HG03520 (cell line): ENCODE data around the gene PI4KA.

Source experiments
- ATAC-seq: cut with Tn5 transposase; IDR thresholded peaks from one replicate; pipeline ENCODE4 v1.9.1; 2021; ENCODE audit warnings: mild to moderate bottlenecking, moderate library complexity; ENCODE audit not compliant: unreplicated experiment

The PI4KA gene

DNA sequence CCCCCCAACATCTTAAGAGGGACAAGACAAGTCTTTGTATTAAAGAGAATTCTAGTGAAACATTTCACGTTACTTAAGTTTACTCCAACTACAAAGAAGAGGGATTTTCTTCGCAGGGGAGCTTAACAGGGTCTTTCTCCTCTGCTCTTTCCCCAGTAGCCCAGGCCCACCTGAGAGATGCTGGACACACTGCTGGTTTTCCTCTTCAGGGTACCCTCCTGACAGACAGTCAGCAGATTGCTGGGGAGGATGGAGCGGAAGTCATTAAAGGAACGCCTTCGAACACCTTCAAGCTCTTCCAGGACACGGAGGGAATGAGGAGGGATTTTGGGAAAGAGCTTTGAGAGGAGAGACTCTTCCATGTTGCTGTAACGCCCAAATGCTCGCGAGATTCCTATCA, 39.1 kb downstream of the PI4KA start:
- no peak for ATAC-seq

DNA sequence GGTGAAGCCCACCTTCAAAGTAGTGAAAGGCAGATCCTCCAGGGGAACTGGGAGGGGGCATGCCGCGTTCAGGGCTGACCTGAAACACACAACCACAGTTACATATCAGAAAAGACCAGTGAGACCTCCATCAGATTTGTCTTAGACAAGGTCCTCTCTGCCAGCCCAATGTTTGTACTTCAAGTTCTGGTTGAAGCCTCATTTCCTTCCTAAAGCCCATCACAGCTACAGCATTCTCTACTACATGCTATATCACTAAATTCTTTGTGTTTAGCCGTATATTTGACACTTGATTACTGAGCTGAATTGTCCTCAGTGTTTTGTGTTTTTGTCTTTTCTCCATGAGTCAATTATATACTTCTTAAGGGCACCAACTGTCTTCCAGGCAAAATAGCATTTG, 40.1 kb downstream of the PI4KA start:
- no peak for ATAC-seq

DNA sequence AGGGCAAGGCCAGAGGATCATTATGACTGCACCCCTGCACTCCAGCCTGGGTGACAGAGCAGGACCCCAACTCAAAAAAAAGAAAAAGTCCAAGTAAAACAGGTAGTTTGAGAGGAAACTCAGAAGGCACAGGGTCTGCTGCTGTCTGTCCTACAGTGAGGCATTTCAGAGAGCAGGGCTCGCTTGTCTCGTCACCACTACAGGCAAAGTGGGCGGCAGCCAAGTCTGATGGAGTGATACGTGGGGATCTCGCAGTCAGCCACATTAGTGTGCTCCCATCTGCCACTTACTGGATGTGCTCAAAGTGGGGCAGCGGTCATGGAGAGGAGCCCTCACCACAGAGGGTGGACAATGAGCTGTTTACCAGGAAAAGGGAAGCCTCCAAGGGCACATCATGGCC, 42.1 kb downstream of the PI4KA start:
- no peak for ATAC-seq

DNA sequence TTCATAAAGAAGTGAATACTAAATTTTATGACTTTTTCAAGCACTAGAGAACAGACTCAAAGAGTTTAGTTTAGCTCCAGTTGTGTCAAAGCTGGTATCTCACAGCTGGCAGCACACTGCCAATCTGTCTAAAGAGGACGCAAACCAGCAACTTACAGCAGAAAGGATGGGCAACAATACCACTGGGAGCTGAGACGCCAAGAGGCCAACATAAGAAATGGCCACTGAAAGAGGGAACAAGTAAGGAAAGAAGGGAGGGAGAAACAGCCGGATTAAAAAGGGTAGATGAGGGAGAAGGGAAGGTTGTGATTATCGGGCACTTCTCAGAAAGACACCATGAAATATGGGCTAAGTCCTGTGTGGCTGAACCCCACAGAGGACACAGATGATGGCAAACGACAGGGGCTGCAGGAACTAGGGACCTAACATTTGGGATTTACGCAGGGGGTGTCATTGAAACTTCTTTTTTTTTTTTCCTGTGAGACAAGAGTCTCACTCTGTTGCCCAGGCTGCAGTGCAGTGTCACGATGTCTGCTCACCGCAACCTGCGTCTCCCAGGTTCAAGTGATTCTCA, 43.0 kb downstream of the PI4KA start:
- ATAC-seq: no peak

DNA sequence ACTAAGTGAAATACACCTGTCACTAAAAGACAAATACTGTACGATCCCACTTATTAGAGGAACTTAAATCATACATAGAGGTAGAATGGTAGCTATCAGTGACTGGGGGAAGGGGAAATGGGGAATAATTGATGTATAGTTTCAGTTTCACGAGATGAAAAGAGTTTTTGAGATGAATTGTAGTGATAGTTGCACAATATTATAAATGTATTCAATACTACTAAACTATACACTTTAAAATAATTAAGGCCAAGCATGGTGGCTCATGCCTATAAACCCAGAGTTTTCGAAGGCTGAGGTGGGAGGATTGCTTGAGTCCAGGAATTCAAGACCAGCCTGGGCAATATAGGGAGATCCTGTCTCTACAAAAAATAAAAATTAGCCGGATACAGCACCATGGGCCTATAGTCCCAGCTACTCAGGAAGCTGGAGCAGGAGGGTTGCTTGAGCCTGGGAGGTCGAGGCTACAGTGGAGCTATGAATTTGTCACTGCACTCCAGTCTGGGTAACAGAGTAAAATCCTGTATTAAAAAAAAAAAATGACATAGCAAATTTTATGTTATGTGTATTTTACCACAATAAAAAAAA, 44.3 kb downstream of the PI4KA start:
- no peak for ATAC-seq

DNA sequence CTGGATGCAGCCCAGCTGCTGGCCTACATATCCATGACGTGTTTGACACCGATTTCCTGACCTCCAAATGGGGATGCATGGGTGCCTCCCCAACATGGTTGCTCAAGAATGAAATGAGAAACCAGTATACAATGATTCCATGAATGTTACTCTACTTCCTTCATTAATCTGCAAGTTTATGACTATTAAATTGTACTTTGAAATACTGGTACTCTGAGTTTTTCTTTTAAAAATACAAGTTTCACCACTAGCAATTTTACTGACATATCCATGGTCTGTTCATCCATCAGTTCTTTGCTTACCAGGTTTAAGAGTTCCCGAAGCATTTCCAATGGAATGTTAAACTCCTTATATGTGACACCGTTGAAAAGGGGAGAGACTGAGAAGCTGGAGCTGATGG, 45.6 kb downstream of the PI4KA start:
- ATAC-seq: no peak

DNA sequence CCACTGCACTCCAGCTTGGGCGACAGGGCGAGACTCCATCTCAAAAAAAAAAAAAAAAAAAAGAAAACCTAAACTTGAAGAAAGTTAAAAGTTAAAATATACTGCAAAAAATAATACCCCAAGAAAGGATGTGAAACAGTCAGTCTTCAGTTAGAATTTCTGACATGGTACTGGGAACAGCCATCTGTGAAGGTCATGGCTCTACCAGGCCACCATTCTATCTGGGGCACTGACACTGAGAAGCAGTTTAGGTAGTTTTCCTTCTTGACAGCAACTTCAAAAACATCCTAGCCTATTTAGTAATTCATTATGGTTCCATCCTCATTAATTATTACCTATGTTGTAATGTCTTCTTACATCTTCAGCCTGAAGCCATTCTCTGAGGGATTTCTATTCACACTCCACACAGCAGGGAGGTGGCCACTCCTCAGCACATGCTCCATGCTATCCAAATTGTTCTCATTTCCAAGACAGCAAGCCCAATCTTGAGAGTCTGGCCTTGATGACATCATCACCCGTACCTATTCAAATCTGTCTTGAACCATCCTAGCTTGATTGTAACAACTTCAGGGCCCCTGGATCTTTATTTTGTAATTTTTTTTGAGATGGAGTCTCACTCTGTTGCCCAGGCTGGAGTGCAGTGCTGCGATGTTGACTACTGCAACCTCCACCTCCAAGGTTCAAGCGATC, 46.5 kb downstream of the PI4KA start:
- no peak for ATAC-seq

DNA sequence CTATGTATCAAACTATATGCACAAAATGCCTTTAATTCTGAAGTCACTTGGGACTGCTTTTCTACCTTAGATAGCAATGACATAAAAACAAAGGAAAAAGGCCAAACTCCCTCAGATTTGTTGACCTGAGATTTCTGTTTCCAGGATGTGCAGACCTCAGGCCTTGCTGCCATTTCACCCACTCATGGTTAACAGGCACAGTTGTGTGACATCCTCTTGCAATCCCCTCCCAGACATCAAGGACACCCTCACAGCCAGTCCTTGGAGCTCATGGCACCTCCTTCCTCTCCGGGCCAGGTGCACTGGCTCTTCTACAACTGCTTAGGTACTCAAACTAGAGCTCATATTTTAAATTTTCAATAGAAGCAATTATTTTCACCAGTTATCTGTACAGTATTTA, 47.4 kb downstream of the PI4KA start:
- no peak for ATAC-seq

DNA sequence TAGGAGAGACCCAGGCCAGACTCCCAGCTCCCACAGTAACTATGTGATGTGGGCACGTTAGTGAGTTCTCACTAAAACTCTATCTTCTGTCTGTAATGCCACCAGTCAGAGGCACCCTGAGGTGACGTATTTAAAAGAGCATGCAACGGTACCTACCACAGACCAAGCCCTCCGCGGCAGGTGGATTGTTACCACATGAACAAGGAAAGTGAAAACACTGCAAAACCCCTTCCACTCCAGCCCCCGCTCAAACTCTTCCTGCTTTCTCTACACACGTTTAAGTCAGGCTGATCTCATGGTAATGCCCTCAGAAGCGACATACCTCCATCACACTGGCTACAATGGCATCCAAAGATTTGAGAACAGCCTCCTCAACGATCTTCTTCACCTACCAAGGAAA, 48.0 kb downstream of the PI4KA start:
- no peak for ATAC-seq

DNA sequence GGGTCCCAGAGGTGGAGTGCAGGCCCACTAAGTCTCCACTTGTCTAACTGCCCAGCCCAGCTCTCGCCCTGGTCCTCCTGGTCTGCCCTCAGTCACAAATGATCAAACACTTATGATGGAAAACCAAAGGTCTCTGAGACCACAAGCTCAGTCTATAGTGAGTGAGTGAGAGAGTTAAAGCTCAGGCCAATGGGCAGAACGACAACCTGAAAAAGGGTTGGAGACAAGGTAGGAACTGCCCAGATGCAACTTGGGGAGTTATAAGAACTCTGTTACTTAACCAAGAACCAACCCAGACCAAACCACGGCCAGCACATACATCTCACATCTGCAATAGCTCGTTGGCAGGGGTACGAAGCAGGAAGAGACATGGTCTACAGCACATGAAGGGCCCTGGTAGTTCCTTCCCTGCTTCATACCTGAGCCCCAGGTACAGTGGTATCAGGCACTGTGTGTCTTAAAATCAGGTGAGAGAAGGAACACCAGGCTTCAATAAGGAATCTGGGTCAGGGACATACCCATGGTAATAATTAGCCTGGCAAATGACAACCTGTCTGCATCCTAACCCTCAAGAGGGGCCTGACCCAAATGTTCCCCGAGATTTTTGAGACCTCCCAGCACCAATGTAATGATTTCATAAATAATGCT, 48.9 kb downstream of the PI4KA start:
- no peak for ATAC-seq

DNA sequence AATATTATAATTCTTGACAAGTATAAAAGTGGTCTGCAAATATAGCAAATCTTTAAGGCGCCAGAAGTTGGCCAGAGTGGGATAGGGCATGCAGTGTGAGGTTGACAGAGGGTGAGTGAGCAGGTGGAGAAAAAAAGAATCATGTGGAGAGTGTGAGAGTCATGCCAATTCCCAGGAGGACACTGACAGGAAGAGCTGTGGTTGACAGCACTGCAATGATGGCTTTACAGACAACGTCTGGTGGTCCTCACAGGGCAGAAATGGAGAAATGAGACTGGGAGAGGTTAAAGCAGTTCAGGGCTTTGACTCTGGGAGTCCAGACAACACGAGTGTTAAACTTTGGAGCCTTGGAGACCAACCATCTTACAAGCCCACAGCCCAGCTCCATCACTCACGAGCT, 49.8 kb downstream of the PI4KA start:
- no peak for ATAC-seq

DNA sequence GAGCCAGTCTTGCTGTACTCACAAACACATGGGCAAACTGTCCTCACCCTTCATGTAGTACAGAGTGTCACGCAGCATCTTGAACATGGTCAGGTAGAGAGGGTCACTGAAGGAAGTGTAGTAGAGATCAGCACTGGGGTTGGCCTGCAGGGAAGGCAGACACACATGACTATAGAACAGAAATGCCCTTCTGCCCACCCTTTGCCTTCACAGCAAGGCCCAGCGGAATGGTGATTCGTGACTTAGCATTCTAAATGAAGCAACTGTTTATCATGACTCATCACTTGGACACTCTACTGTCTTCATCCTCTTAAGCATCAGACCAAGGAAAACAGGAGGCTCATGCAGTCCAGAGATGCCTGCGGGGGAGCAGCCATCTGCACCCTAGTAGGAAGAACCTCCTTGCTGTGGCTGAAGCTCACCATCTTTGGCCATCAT, 51.3 kb downstream of the PI4KA start:
- ATAC-seq: no peak

DNA sequence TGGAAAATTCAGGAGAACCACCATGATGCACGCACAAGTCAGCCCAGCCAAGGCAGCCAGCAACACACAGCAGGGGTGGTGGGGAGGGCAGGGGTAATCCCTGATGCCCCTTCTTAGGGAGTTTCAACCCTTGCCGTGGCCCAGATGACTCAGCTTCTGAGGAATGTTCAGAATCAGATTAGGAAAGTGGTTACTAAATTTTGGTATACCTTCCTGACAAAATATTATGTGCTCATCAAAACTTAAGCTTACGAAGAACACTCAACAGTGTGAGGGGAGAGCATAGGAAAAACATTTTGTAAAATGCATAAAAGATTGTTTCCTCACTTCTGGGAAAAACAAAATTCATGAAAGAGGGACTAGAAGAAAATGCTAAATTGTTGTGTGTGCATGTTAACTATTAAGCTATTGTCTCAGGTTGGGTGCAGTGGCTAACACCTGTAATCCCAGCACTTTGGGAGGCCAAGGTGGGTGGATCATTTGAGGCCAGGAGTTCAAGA, 52.6 kb downstream of the PI4KA start:
- ATAC-seq: no peak

DNA sequence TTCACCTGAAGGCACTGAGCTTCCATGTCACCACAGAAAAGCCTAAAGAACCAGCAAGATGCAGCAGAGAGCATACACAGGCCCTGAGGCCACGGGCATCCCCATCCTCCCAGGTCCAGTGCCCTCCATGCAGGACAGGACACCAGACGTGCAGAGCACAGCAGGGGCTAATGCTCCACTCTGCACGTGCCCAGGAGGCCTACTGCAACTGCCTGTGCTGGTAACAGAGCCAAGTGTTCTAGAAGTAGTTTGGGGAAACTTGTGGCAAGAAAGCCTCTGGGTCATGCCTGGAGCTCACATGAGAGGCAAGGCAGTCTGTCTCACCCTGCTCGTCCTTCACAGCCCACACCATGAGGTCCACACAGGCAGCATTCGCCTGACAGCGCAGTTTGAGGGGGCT, 54.0 kb downstream of the PI4KA start:
- ATAC-seq: no peak

DNA sequence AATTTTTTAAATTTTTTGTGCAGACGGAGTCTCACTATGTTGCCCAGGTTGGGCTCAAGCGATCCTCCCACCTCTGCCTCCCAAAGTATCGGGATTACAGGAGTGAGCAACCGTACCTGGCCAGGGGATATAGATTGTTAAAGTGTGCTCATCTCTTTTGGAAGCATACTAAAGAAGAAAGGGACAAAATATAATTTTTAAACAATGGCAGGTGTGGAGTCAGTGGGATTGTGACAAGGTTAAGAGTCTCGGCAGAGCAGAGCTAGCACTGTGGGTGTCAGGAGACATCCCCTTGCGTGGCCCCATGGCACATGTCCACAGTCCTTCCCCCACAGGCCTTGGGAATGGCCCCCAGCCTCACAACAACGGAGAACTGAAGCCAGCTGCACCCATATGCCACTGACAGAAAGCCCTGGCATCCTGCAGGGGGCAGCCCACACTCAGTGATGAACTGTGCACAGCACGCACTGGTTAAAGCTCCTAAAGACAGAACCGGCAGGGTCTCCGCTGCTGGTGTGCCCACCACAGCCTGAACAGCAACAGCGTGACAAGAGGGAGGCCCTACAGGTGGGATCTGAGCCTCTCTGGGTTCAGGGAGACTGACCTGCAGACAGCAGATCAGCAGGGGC, 54.8 kb downstream of the PI4KA start:
- no peak for ATAC-seq

DNA sequence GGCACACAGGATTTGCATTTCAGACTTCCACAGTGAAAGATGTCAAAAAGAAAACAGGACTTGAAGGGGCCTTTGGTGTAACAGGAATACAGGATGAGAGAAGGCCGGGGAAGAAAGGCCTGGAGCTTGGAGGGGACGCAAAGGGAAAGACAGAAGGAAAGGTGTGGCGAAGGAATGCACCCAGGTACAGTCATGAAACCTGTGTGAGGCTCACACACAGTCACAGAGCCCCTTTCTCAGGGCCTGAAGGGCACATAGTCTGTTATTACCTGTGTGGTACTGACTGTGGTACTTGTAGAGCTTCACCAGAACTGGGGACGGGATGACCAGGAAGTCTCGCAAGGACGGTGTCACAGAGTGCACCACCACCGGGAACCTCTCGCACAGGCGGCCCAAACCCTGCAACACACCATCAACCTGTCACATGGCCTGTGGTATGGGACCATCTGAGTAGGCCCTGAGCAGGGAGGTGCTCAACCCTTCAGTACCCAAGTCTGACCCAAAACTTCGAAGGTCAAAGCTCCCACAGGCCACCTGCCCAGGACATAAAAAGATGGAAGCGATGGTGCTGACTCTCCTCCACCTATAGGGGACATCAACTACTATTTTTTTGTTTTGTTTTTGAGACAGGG, 55.6 kb downstream of the PI4KA start:
- no peak for ATAC-seq

DNA sequence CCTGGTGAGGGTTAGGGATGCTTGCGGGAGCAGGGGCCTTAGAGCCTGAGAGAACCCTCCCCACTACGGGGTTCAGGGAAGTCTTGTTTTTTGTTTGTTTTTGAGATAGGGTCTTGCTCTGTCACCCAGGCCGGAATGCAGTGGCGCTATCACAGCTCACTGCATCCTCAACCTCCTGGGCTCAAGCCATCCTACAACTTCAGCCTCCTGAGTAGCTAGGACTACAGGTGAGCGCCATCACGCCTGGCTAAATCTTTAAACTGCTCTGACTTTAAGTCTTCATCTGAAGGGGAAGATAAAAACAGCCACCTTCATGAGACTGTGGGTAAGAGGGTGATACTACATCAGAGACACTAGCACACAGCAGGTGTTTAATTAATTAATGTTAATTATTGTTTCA, 56.2 kb downstream of the PI4KA start:
- ATAC-seq: no peak

DNA sequence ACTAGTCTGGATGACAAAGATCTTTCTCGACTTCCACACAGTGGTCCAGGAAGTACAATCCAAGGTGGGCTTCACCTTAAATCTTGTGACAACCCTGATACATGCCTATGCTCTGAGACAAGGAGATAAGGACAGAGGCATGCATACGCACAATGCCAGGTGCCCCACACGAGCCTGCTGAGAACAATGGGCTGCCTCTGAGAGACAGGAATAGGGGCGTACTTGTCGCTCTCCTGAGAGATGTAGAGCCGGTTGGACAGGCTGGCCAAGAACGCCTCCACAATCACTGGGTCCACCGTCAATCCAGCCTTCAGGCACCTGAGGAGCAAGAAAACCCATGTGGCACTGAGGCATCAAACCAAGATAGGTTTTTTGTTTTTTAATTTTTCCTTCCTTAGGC, 59.2 kb downstream of the PI4KA start:
- ATAC-seq: no peak

DNA sequence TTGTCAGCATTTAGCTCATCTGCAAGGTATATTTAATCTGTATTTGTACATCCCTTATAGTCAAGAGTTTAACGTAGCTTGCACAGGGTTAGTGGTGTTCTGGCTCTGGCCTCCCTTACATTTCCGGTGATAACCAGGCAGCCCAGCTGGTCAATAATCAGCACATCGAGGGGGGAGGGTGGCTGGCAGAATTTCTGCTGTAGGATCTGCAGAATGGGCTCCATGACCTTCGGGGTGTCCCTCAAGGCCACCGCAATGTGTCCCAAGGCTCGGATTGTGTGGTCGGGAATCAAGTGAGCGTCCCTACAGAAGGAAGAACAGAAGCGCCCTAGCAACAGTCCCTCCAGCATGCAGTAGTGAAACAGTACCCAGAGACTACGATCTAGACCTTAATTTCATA, 59.6 kb downstream of the PI4KA start:
- ATAC-seq: no peak

DNA sequence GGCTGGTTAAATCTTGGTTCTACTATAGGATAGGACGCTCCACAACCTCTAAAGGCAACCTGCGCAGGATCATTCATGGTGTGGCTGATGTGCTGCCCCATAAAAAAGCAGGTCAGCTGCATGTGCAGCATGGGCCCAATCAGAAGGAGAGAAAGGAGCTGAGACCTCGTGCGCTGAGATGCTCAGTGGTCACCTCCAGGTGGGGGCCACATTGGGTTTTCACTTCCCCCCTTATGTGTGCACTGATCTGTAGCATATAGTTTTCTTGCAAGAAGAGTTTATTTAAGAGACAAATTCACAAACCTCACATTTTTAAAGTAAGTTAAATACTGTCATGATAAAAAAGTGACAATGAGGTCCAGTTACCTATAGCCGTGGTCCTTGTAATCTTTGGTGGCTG, 60.4 kb downstream of the PI4KA start:
- no peak for ATAC-seq

DNA sequence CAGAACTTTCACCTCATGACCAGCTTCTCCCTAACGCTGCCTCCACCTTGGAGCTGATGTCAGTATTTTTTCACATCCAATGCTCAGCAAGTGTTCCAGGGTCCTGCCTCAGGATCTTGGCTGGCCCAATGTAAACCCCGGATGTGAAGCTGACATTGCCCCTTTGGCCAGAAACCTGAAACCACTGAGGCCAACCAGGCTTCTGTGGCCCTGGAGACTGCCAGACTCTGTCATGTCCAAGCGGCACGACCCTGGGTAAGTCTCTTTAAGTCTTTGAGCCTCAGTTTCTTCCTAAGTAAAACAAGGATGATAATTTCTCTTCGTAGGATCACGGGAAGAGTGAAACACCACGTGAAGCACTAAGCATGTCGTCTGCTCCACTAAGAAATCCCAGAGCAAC, 61.9 kb downstream of the PI4KA start:
- no peak for ATAC-seq
